ENCODE measurements around the gene MUC16.
"Not testable (repeated sequence)": the region's sequence is repeated elsewhere in the genome, so short reads cannot be mapped to it uniquely, and the experiment has no call there.

The MUC16 gene

DNA sequence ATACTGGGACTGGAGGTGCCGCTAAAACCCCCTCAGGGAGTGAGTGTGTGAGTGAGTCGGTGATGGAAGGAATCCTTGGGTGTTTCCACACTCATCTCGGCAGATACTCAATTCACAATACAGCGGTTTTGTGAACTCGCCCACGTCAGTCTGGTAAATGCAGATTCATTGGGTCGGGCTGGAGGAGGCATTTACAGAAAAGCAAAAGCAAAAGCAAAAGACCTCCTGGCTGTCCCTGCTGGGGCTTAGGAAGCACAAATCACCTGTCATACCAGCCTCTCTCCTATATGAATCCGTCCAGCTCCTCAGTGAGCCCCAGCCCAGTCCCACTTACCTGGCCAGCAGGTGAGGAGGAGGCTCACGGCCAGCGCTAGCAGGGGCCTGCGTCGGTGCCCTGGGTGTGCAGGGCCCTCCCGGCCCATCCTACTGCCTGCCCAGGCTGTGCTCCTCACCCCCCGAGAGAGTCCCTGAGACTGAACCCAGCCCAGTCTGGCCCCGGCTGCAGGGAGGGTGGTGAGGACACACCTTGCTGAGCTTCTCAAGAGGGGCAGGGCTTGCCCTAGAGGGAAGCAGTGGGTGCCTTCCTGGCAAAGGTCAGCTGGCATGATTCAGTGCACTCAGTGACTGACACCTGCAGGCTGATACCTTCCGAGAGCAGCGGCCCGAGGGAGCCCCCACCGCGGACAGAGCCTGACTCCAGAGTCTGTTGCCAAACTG, at the start of gene MUC16:
MUC16 (minus strand) TSS at position 475 of the 717 bp plus-strand sequence.
- DNase-seq = no peak

DNA sequence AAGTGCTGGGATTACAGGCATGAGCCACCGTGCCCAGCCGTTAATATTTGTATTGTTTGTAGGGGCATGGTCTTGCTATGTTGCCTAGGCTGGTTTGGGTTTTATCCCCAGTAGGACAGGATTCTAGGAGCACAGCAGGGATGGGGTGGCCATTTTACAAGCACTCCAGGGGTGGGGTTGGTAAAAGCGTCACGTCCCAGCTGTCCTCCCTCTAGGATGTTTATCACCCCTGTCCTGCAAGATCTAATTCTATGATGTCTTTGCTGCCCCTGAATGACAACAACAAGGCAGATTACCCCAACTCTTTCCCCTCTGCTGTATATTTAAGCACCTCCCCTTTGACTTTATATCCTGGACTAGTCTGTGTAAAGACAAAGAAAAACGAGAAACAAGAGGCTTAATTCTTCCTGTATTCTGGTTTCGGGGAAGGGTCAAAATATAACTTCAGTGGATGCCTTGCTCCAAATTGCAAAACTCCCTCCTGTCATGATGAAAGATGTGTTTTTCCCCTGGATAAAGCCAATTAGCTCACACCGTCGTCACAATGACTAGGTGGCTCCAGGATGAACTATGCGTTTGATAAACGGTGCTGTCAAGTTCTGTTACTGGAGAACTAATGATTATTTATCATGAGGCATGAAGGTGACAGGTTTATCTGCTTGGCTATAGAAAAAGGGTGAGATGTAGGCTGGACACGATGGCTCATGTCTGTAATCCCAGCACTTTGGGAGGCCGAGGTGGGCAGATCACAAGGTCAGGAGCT, 48.9 kb upstream of the MUC16 start:
- peak; percentile 29 to 61 (median 37) for DNase-seq

DNA sequence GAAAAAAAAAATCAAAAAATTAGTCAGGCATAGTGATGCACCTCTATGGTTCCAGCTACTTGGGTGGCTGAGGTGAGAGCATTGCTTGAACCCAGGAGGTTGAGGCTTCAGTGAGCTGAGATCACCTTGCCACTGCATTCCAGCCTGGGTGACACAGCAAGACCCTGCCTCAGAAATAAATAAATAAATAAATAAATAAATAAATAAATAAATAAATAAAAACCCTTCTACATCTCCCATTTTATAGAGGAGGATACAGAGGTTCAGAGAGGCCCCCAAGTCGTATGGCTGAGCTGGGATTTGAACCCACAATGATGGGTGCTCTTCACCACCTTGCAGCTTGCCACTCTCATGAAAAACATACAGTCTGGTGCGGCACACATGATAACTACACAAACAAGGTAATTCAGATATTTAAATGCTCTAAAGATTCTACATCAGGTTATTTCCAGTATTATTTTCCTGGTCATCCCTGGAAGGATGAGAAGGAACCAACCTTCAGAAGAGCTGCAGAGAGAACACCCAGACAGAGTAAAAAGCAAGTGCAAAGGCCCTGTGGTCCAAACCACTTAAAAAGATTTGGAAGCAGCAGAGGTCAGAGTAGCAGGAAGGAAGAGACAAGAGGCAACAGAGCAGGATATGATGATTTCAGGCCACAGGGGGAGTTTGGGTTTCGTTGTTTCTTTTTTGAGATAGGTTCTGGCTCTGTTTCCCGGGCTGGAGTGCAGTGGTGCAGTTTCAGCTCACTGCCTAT, 47.5 kb upstream of the MUC16 start:
- DNase-seq = no peak

DNA sequence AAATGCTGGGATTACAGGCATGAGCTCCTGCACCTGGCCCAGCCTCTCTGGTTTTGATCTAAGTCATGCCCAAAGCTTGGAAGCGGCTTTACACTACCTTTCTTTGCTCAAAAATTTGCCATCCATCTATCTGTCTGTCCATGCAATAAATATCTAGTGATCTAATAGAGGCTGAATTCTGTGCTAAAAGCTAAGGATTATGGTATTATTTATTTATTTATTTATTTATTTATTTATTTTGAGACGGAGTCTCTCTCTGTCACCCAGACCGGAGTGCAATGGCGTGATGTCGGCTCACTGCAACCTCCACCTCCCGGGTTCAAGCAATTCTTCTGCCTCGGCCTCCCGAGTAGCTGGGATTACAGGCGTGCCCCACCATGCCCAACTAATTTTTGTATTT, 45.9 kb upstream of the MUC16 start:
- not testable (repeated sequence) for DNase-seq

DNA sequence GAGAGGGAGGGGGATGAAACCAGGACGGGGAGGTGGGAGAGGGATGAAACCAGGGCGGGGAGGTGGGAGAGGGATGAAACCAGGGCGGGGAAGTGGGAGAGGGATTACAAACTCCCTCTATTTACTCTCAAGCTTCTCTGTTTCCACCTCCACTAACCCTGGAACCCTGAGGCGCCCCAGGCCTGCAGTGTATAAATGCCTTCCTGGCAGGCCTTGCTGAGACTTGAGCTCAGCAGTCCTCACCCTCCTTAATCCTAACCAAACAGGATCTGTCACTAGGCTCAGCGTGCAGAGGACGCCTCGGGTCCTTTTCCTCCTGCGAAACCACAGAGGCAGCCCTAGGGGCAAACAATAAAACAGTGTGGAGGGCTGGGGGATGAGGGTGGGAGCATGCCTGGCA, 44.6 kb upstream of the MUC16 start:
- no peak for DNase-seq

DNA sequence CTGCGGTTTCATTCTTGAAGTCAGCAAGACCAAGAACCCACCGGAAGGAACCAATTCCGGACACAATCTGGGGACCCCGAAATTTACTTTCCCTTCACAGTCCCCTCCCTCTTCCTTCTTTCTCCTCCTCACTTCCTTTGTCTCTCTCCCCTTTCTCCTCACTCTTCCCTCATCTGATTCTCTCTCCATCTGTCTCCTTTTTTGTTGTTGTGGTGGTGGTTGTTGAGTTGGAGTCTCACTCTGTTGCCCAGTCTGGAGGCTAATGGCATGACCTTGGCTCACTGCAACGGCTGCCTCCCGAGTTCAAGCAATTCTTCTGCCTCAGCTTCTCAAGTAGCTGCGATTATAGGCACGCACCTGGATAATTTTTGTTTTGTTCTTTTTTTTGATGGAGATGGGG, 44.0 kb upstream of the MUC16 start:
- no peak for DNase-seq

DNA sequence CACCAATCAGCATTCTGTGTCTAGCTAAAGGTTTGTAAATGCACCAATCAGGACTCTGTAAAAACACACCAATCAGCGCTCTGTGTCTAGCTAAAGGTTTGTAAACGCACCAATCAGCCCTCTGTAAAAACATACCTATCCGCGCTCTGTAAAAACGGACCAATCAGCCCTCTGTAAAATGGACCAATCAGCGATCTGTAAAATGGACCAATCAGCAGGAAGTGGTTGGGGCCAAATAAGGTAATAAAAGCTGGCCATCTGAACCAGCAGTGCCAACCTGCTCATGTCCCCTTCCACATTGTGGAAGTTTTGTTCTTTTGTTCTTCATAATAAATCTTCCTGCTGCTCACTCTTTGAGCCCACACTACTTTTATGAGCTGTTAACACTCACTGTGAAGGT, 43.5 kb upstream of the MUC16 start:
- DNase-seq = not testable (repeated sequence)

DNA sequence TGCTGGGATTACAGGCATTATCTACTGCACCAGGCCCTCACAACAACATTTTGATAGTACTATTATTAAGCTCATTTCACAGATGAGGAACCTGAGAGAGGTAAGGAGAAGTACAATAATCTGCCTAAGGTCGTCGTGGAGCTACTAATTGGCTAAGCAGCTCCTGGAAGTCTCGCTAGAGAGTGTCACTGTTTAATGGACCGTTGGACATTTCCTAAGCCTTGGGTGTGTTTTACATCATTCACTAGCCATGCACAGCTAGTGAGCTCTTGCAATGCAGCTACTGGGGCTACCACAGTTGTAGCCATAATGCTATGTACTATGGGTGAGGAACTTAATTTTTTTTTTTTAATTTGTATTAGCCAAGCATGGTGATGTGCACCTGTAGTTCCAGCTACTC, 42.7 kb upstream of the MUC16 start:
- no peak for DNase-seq

DNA sequence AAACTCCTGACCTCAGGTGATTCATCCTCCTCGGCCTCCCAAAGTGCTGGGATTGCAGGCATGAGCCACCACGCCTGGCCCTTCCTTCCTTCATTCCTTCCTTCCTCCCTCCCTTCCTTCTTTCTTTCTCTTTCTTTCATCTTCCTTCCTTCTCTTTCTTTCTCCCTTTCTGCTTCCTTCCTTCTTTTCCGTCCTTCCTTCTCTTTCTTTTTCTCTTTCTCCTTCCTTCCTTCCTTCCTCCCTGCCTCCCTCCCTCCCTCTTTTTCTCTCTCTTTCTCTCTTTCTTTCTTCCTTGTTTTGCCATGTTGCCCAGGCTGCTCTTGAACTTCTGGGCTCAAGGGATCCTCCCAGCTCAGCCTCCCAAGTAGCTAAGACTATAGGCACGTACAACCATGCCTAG, 36.5 kb upstream of the MUC16 start:
- no peak for DNase-seq

DNA sequence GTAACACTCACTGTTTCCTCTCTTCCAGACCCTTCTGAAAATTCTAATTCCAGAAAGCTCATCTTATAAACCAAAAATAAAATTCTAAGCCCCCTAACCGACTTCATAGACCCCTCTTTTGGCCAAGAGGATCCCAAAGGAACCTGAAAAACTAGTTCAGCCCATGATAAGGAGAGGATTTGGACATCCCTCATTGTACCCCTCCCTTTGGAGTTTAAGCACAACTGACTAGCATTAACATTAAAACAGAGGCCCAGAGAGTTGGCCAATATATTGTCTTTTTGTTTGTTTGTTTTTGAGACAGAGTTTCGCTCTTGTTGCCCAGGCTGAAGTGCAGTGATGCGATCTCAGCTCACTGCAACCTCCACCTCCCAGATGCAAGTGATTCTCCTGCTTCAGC, 34.2 kb upstream of the MUC16 start:
- no peak for DNase-seq

DNA sequence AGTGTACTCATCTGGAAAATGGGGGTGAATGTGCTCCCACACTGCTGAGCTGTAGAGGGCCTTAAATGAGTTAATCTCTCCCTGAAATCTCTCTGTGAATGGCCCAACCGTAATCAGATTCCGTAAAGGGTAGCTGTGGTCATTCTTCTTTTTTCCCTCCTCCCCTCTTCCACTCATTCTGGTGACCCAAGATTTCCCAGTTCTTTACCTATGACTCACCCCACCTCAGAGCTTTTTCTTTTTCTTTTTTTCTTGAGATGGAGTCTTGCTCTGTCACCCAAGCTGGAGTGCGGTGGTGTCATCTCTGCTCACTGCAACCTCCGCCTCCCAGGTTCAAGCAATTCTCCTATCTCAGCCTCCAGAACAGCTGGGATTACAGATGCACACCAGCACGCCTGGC, 33.3 kb upstream of the MUC16 start:
- no peak for DNase-seq

DNA sequence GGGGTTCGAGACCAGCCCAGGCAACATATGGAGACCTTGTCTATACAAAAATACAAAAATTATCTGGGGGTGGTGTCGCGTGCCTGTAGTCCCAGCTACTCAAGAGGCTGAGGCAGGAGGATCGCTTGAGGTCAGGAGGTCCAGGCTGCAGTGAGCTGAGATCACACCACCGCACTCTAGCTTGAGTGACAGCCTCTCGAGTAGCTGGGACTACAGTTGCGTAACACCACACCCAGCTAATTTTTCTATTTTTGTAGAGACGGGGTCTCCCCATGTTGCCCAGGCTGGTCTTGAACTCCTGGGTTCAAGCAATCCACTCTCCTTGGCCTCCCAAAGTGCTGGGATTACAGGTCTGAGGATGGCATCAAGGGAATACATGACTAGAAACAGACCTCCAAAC, 30.8 kb upstream of the MUC16 start:
- DNase-seq = no peak

DNA sequence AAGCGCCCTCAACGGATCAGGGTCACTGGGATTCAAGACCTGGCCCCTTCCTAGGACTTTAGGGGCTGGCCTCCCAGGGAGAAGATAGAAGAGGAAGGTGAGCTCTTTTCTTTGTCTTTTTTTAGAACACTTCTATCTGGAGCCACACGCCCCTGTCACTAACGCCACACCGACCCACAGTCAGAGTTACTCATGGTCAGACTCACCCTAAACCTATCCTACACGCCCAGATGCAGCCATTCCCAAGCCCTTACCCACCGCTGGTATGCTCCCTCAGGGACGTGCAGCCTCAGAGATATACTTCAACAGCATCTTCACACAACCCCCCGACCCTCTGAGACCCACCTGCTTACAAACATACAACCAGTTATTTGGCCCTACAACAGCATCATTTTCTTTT, 29.9 kb upstream of the MUC16 start:
- DNase-seq = no peak

DNA sequence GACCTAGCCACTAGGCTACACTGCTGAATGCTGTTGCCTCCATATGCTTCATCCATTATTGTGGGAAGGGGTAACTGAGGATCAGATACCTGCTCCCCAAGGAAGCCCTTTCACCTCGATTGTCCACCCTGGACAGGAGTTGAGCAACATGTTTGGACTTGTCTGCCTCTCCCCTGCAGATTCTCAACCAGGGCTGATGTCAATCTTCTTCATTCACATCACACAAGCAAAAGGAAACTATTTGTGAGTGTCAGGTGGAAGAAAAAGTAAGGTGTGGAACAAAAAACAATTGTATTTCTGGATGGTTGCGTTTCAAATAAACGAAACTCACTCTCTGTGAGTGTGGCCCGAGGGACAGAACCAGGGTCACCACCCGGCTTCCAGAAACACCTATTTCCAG, 29.5 kb upstream of the MUC16 start:
- DNase-seq = no peak

DNA sequence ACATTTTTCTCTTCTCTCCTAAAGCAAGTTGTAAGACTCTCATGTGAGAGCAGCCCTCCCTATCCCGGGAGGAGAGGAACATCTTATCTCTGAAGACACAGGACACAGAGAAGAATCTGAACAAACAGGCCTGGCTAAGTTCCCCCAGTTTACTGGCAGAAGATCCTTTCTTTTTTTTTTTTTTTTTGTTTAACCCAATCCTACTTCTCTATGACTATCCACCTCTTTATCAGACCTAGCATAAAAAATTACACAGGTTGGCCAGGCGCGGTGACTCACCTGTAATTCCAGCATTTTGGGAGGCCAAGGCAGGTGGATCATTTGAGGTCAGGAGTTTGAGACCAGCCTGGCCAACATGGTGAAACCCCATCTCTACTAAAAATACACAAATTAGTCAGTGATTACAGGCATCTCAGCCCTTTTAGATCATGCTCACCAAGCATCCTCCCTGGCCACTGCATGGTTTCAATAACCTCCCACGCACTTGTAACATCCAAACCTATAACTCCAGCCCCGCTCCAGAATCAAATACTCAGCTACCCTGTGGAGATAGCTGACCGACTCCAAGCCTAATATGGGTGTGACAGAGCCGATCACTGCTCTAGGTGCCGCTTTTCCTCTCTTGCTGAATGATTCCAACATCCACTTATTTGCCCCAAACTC, 27.3 kb upstream of the MUC16 start:
- DNase-seq = no peak

DNA sequence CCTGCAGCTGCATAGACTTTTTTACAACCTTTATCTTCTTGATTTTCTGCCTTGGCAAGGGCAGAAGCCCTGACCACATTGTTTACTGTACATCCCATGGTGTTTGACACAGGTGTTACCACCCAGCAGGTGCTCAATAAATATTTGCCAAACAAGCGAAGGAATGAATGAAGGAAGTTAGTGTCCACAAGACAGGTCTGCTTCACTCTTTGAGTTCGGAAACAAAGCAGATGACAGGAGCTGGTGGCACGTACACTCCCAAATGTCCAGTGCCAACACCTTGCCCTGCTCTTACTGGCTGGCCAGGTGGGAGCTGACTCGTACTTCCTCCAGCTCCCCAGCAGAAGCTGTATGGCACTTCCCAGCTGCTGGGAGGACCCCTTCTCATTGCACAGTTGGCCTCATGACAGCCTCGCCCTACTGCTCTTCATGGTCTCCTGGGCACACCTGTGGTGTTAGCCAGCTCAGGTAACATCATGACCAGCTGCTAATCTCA, 22.0 kb upstream of the MUC16 start:
- DNase-seq = no peak

DNA sequence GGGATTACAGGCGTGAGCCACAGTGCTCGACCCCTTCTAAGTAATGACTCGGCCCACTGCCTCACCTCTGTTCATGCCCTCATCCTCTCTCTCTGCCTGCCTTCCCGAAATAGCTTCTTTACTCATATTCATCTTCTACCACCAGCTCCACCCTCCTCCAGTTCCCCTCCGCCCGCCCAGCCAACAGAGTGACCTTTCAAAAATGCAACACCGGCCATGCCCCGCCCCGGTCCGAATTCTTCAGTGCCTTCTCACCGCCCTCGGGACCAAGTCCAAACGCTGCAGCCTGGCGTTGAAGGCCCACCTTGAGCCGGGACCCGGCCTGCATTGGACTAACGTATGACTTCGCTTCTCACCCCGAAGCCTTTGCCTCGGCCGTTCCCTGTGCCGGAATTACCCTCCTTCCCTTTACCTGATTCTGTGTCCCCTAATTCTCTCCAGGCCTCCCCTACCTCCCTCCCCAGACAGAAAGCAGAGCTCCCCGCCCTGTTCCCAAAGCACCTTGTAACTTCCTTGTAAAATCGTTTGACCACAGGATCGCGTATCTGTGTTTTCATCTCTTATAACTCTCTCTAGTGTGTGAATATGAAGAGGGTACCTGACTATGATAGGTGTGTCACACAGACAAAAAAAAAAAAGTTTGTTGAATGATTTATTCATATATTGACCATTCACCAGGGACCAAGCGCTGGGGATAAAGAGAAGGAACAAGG, 8.1 kb upstream of the MUC16 start:
- no peak for DNase-seq

DNA sequence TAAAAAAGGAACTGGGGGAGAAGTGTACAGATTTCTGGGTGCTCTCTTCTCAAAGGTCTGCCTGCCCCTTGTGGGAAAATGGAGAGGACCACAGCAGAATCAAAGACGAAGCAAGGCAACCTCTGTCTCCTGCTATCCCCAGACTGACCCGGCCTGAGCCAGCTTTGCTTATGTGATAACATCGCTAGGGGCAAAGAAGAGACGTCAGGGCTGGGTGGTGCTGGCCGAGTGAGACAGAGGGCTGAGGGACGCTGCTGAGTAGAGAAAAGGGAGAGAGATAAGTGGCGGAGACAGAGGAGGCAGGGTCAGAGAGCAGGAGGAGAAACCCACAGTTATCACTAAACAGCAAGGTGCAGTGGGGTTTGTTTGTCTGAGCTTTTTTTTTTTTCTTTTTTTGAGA, 4.6 kb upstream of the MUC16 start:
- no peak for DNase-seq

DNA sequence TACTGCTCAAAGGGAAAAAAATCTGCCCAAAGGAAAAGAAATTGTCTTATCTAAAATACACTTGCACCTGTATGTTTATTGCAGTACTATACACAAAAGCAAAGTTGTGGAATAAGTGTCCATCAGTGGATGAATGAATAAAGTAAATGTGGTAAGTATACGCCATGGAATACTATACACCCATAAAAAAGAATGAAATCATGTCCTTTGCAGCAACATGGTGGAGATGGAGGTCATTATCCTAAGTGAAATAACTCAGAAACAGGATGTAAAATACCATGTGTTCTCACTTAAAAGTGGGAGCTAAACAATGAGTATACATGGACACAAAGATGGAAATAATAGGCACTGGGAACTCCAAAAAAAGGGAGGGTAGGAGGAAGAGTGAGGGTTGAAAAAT, 3.8 kb upstream of the MUC16 start:
- DNase-seq = no peak

DNA sequence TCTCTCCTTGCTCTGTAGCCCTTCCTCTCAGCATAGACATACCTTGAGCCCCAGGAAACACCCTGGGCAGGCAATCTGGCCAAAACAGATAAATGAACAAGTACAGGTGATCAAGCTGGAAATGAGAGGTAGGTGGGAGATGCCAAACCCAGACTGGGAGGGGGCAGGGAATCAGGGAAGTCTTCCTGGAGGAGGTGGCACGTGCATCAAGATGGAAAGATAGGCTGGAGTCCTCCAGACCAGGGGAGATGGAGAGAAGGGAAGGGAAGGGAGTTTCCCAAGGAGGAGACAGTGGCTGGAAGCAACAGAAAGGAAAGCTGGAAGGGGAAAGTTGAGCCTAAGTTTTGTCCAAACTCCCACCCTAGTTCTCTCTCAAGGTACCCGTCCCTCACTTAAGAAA, 1.7 kb upstream of the MUC16 start:
- DNase-seq = no peak

DNA sequence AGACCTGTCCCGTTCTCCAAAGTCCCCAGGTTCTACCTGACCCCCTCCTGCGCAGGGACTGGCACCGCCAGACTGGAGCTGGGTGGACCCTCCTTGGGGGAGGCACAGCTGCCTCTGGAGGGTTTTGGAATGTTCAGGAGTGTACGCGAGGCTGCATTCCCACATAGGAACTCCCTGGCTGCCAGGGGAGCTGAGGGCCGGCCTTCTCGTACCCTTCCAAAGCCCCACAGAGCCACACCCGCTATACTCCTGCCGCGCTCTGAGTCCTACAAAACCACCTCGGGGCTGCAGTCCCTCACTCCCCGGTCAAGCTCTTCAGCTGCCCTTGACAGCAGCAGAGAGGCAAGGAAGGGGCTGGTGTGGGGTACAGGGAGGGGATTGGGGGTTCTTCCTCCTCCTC, 484 bp upstream of the MUC16 start:
- DNase-seq = no peak

DNA sequence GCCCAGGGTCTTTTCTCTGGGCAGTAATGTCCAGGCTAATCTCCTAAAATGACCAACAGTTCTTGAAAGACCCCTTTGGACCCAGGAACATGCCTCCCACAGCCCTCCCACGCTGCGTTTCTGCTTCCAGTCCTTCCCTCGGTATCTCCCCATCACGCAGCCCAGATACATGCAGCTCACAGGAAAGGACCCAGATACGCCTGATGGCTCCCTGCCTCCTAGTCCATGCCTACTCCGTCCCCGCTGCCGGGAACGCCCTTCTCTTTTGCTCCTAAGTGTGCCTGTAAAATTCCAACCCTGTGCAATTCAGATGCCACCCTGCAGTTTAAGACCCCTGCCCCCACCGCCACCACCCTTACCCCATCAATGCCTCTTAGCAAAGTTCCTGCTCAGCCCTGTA, 778 bp downstream of the MUC16 start:
- no peak for DNase-seq

DNA sequence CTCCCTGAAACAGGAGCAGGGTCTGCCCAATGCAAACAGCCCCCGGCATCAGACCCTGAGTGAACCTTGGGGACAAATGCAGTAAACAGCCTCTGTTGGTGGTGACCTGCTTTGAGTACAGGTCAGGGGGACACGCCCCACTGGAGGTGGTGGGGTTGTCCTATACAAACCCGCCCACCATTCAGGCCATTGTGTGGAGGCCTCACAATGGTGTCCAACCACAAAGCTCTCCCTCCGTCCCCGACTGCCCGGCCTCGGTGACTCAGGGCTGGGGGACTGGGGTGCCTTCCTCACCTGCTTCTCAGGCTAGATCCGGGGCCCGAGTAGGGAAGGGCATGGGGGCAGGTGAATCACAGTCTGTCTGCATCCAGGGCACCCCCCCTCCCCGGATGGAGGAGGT, 1.5 kb downstream of the MUC16 start:
- DNase-seq = no peak

Measured in suppressor macrophage treated with lipopolysaccharide for 1 hour (primary cell).